Measurements from ENCODE around the gene EVA1A.

DNA sequence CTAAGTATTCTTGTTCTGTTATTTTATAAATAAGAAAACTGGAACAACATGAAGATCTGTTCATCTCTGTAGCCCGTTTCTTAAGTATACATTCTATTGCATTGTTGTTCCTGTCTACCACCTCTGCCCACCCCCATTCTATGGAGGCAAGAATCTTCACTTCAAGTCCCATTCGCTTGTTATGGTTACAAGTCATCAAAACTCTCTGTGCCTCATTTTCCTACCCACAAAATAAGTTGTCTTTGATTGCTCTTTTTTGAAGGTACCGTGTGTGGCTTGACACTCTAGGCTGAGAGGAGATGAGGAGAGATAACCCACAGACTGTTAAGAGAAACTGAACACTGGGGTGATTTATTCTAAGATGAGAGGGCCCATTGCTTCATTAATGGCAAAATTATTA is 2.9 kb upstream of the EVA1A start:
- TF ChIP-seq CTCF (IDR thresholded peaks at IDR 0.05; ENCODE audit: low read depth, low read length, missing input control) (no peak), RXRA (IDR thresholded peaks at IDR 0.05) (no peak), JUND (IDR thresholded peaks at IDR 0.05) (no peak)
- TF ChIP-seq, protein P1, sequence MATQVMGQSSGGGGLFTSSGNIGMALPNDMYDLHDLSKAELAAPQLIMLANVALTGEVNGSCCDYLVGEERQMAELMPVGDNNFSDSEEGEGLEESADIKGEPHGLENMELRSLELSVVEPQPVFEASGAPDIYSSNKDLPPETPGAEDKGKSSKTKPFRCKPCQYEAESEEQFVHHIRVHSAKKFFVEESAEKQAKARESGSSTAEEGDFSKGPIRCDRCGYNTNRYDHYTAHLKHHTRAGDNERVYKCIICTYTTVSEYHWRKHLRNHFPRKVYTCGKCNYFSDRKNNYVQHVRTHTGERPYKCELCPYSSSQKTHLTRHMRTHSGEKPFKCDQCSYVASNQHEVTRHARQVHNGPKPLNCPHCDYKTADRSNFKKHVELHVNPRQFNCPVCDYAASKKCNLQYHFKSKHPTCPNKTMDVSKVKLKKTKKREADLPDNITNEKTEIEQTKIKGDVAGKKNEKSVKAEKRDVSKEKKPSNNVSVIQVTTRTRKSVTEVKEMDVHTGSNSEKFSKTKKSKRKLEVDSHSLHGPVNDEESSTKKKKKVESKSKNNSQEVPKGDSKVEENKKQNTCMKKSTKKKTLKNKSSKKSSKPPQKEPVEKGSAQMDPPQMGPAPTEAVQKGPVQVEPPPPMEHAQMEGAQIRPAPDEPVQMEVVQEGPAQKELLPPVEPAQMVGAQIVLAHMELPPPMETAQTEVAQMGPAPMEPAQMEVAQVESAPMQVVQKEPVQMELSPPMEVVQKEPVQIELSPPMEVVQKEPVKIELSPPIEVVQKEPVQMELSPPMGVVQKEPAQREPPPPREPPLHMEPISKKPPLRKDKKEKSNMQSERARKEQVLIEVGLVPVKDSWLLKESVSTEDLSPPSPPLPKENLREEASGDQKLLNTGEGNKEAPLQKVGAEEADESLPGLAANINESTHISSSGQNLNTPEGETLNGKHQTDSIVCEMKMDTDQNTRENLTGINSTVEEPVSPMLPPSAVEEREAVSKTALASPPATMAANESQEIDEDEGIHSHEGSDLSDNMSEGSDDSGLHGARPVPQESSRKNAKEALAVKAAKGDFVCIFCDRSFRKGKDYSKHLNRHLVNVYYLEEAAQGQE (IDR thresholded peaks at IDR 0.05) = no peak
